ENCODE data around the gene ARPC5L.
"Not testable (repeated sequence)": the region's sequence is repeated elsewhere in the genome, so short reads cannot be mapped to it uniquely, and the experiment has no call there.

Gene ARPC5L

GRCh38 chr9:124861342-124862229 lies at the start of gene ARPC5L, which contains the start of gene RPL35:
TSS of gene ARPC5L (plus strand) at chr9:124862130. CDS start at chr9:124869291, 7,161 bp downstream.
TSS of gene RPL35 (minus strand) at chr9:124861957. CDS start at chr9:124861912, 45 bp downstream.
- DNase-seq, result peak; percentile 92

DNA sequence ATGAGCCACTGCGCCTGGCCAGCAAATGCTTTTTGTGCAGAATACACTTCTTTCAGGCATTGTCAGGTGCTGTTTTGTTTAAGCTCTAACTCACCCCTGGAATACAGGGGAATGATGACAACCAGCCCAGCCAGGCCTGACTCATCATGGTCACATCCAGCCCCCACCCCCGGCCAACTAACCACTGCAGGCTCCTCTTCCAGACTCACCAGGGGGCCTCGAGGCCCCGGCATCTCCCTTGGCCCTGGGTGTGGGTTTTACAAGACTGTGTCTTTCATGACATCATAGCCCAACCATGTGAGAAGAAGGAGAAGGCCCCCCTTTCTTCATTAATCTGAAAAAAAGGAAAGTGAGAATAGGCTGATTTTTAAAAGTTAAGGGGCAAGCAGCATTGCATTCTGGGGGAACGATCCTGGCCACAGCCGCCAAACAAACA lies 49.5 kb upstream of the ARPC5L start:
- DNase-seq, result no peak

DNA sequence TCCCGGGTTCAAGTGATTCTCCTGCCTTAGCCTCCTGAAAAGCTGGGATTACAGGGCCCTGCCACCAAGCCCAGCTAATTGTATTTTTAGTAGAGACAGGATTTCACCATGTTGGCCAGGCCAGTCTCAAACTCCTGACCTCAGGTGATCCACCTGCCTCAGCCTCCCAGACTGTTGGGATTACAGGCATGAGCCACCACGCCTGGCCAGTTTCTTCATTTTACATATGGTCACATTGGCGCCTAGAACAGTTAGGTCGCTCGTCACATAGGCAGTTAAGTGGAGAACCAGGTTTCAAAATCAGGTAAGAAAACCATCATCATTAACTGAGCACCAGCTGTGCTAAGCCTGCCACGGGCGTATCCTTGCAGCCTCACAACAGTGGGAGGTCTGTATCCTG lies 48.9 kb upstream of the ARPC5L start:
- DNase-seq, result no peak

- no peak for DNase-seq
Measured at GRCh38 chr9:124813501-124814163, 48.3 kb upstream of the ARPC5L start.

- no peak for DNase-seq
Measured at GRCh38 chr9:124814164-124814535, 47.8 kb upstream of the ARPC5L start.

DNA sequence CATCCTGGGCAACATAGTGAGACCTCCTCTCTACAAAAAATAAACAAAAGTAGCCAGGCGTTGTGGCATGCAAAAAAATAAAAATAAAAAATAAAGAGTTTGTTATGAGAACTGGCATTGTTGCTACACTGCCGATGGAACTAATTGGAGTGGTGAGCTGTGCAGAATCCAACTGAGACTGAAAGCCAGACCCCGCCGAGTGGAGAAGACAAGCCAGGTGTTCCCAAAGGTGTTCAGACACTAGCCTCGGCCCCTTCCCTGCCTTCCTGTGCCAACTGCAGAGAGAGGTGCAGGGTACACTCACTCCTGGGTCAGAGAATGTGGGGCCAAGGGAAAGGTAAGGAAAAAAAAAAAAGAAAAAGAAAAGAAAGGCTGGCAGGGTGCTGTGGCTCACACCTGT lies 46.3 kb upstream of the ARPC5L start:
- no peak for DNase-seq

- DNase-seq, result no peak
Measured at GRCh38 chr9:124818431-124819281, 43.3 kb upstream of the ARPC5L start.

DNA sequence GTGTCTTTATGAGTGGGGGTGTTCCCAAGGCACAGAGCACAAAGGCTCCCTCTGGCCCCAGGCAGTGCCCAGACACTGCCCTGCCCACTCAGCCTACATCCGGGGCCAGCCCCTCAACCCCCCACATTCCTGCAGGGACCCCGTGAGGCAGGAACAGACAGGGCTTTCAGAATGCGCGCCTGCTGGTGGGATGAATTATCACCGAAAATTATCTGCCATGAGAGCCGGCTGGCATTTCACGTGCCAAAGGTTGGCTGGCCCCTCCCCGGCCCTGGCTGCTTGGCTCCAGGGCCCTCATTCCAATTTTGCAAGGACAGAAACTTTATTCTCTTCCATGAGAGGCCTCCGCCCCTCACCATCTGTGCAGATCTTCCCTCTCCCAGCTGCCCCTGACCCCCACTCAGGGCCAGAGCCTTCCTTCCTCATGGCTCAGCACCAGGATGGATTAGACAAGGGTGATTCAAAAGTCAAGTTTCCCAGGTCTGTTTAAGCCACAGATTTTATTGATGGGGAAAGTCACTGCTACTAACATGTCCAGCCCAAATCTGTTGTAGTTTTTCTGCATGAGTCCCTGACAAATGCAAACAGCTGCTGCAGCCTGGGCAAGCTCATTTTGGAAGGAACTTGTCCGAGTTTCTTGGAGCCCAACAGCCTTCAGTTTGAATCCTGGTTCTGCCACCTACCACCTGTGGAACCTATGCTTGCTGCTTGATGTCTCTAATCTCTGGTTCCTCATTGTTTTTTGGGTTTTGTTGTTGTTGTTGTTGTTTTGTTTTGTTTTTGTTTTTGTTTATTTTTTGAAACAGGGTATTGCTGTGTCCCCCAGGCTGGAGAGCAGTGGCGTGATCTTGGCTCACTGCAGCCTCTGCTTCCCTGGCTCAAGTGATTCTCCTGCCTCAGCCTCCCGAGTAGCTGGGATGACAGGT lies 41.0 kb upstream of the ARPC5L start:
- DNase-seq, result no peak

DNA sequence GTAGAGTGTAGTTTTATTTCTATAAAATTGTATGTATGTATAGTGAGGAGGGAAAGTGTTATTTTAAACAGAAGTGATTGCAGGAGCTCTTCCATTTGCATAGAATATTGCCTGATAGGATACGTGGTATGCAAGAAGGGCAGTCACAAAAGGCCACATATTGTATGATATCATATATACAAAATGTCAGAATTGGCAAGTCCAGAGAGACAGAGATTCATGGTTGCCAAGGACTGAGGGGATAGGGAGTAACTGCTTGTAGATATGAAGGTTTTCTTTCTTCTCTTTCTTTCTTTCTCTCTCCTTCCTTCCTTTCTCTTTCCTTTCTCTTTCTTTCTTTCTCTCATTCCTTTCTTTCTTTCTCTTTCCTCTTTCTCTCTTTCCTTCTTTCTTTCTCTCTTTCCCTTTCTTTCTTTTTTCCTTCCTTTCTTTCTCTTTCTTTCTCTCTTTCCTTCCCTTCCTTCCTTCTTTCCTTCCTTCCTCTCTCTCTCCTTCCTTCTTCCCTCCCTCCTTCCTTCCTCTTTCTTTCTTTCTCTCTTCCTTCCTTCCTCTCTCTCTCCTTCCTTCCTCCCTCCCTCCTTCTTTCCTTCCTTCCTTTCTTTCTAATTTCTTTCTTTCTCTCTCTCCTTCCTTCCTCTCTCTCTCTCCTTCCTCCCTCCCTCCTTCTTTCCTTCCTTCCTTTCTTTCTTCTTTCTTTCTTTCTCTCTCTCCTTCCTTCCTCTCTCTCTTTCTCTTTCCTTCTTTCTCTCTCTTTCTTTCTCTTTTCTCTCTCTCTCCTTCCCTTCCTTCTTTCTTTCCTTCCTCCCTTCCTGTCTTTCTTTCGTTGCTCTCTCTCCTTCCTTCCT lies 33.2 kb upstream of the ARPC5L start:
- DNase-seq, result no peak

DNA sequence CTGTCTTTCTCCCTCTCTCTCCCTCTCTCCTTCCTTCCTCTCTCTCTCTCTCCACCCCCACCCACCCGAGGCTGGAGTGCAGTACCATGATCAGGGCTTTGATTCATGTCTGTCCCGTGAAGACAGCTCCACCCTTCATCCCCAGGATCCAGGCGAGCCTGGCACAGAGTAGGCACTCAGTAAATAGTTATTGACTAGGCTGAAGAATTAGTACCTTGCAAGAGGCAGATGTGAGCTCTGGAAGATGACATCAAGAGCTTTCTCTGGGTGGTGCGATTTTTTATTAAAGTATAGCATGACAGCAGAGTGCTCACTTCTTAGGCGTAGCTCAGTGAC lies 32.6 kb upstream of the ARPC5L start:
- DNase-seq, result no peak

DNA sequence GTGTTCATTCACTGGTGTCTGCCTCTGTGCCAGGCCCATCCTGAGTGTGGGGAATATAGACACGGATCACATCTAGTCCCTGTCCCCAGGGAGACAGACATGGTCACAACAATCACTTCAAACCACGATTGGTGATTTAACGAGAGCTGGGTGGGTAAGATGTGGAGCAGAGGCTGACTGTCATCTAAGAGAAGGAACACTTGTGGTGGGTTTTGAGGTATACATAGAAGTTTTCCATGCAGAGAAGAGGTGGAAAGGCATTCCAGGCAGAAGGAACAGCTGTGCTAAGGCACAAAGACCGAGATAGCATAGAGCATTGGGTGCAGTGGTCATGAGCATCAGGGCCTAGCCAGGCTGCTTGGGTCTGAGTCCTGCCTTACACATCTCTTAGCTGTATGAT lies 31.3 kb upstream of the ARPC5L start:
- no peak for DNase-seq

GRCh38 chr9:124831642-124832364 lies 30.1 kb upstream of the ARPC5L start:
- no peak for DNase-seq

GRCh38 chr9:124834591-124834990 lies 27.3 kb upstream of the ARPC5L start:
- DNase-seq, result no peak

DNA sequence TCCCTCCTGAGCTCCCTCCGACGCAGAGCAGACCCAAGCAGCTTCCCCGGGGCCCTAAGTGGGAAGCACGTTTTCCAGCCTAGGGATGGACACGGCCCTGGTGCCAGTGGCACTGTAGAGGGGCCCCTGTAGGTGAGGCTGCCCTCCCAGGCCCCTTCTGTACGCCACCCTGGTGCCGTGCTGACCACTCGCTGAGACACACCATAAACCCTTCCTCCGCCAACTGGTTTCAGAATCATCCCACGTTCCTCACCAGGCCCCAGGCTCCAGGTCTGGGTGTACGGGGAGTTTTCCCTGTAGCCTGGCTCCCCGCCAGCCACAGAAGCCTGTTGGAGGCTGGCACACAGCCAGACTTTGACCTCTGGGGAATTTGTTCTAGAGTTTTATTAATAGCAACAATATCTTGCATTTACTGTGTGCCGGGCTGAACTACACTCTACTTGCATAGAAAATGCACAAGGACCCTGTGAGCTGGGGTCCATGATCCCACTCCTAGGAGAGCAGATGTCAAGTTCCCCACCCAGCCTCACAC lies 26.8 kb upstream of the ARPC5L start:
- peak; percentile 82 for DNase-seq

GRCh38 chr9:124838132-124838531 lies 23.8 kb upstream of the ARPC5L start:
- DNase-seq, result not testable (repeated sequence)

- DNase-seq, result not testable (repeated sequence)
Measured at GRCh38 chr9:124838567-124839275, 23.2 kb upstream of the ARPC5L start.

- DNase-seq, result peak; percentile 91
Measured at GRCh38 chr9:124839612-124840299, 22.2 kb upstream of the ARPC5L start.

DNA sequence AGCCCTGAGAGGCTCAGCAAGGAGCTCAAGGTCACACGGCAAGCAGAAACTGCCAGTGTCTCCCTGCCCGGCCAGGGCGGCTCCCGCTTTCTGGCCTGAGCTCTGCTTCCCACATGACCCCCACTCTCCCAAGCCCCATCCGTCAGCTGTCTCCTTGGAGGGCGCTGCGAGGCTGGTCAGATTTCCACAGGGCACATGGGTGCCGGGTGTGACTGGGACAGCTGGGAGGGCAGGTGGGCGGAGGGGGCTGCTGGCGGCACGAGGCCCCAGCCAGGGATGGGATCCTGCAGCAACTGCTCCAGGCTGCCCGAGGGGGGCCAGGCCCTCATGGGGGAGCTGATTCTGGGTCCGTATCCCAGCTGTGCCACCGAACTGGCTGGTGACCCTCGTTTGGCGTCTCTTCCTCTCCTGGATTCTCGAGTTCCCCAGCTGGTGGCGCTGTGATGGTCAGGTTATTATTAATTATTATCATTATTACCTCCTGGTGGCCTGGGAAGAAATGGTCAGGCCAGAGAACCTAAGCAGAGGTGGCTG lies 21.6 kb upstream of the ARPC5L start:
- no peak for DNase-seq

Data from NCI-H1092 (cell line).